GM21737 (cell line): ENCODE measurements around the gene DLG3.
"Not testable (repeated sequence)": the region's sequence is repeated elsewhere in the genome, so short reads cannot be mapped to it uniquely, and the experiment has no call there.

Source experiments
- ATAC-seq: cut with Tn5 transposase; IDR thresholded peaks from one replicate; pipeline ENCODE4 v1.9.1; 2021; ENCODE audit warnings: mild to moderate bottlenecking, moderate library complexity; ENCODE audit not compliant: unreplicated experiment

The DLG3 gene

GRCh38 chrX:70444326-70444945, at the start of gene DLG3:
Gene DLG3 (plus strand): TSS chrX:70444835. CDS start chrX:70445202, 367 bp downstream.
- ATAC-seq = no peak

GRCh38 chrX:70398899-70399298, 45.7 kb upstream of the DLG3 start:
- no peak for ATAC-seq

- ATAC-seq = not testable (repeated sequence)
These were observed 44.5 kb upstream of the DLG3 start for GRCh38 chrX:70400181-70400580.

- ATAC-seq = no peak
These were observed 41.9 kb upstream of the DLG3 start for GRCh38 chrX:70402721-70403120.

GRCh38 chrX:70405003-70405402, 39.6 kb upstream of the DLG3 start:
- no peak for ATAC-seq

GRCh38 chrX:70410921-70411320, 33.7 kb upstream of the DLG3 start:
- no peak for ATAC-seq

- no peak for ATAC-seq
These were observed 33.2 kb upstream of the DLG3 start for GRCh38 chrX:70411475-70411874.

- ATAC-seq = no peak
These were observed 23.0 kb upstream of the DLG3 start for GRCh38 chrX:70421618-70422017.

GRCh38 chrX:70422851-70423341, 21.7 kb upstream of the DLG3 start, which contains the start of gene GDPD2:
Gene GDPD2 (plus strand): TSS chrX:70423314. CDS start chrX:70424985, 1,671 bp downstream.
- ATAC-seq = no peak

- ATAC-seq = no peak
These were observed 20.5 kb upstream of the DLG3 start for GRCh38 chrX:70423936-70424675.

- ATAC-seq = no peak
These were observed 19.8 kb upstream of the DLG3 start for GRCh38 chrX:70424801-70425200.

GRCh38 chrX:70426286-70427278, 18.1 kb upstream of the DLG3 start:
- no peak for ATAC-seq

GRCh38 chrX:70427365-70427764, 17.3 kb upstream of the DLG3 start:
- ATAC-seq = no peak

GRCh38 chrX:70429759-70430158, 14.9 kb upstream of the DLG3 start:
- ATAC-seq = no peak

GRCh38 chrX:70432936-70433847, 11.4 kb upstream of the DLG3 start:
- ATAC-seq = no peak

GRCh38 chrX:70433848-70434351, 10.7 kb upstream of the DLG3 start:
- peak; percentile 60 for ATAC-seq

GRCh38 chrX:70434352-70434866, 10.2 kb upstream of the DLG3 start:
- ATAC-seq = peak; percentile 69

GRCh38 chrX:70434914-70435586, 9.6 kb upstream of the DLG3 start:
- no peak for ATAC-seq

- ATAC-seq = no peak
These were observed 8.3 kb upstream of the DLG3 start for GRCh38 chrX:70436343-70436742.
